Fibroblast of skin of scalp (primary cell): ENCODE data around the gene BTBD18. TPM values are rescaled to one million over a fixed set of nuclear protein-coding genes. Genes with fewer than 3 reads are reported as not detected.

Source experiments
- DNase-seq: peaks from one replicate; pipeline ENCODE4 v3.0.0-alpha.2; 2013
- polyA plus RNA-seq, 2 experiments: library from polyadenylated mRNA; unstranded; fragments of 120-200 nt; gene quantifications; one replicate each; pipeline ENCODE4 v1.2.1, GENCODE V29; 2013; ENCODE audit not compliant: insufficient read length in 2 of 2

The BTBD18 gene
- not detected for polyA plus RNA-seq (2013, experiment 1 of 2; ENCODE audit: insufficient read length)
- not detected for polyA plus RNA-seq (2013, experiment 2 of 2; ENCODE audit: insufficient read length)

- peak; percentile 56 for DNase-seq
These were observed at the start of gene BTBD18 for GRCh38 chr11:57751676-57752253. TSS of gene BTBD18 (minus strand) at chr11:57751819. CDS start at chr11:57751188, 631 bp downstream.

GRCh38 chr11:57801183-57801485 lies 49.5 kb upstream of the BTBD18 start:
- no peak for DNase-seq

DNA sequence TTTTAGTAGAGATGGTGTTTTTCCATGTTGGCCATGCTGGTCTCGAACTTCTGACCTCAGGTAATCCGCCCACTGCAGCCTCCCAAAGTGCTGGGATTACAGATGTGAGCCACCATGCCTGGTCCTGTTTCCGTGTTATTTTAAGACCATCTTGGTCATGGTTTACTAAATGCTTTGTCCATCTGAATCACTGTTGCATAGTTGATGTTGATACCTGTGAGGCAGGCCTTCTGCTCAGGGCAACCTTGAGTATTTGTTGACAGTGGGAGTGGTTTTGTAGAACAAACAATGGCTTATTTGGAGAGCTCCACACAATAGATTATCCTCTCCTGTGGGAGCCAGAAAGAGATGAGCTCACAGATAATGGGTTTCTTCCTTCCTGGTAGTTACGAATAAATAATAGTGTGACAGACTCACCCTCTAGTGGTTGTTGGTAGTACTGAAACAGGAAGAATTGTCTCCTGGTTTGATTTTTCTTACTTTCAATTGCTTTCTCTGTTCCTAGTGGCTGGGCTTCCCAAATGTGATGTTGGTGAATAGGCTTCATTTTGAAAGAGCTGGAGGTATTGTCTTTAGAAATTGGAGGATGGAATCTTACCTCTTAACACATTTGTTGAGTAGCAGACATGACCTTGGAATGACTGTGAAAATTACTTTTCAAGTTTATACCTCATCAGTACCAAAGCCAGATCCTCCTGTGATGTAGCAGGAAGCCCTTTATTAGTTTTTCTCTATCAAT lies 49.0 kb upstream of the BTBD18 start:
- peak; percentile 69 for DNase-seq

DNA sequence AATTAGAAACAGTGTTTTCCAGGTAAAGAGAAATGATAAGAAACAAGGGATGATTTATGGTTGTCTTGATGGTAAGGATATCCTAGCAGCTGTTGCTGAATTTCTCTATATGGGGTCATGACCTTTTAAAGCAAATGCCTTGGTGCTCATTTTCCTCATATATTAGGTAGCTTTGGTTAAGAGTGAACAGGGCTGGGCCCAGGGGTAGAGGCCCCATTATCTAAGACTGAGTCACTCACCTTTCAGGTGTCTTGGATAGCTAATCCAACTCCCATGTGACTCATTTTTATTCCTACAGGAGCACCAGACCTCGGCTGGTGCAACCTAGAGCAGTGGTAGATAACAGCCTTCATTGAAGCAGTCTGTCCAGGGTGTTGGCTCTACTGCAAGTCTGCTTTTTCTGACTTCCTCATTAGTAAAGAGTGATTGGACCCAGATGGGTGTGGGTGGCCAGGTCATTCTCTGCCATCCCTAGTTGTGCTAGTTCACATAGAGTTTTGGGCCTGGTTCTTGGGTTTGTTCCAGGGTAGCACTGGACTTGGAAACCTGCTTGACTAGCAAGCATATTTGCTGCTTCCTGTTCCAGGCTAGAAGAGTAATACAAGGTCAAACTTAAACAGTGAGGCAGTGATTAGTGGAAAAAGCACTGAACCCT lies 47.4 kb upstream of the BTBD18 start:
- no peak for DNase-seq

- no peak for DNase-seq
These were observed 41.9 kb upstream of the BTBD18 start for GRCh38 chr11:57793351-57794115.

- DNase-seq: no peak
These were observed 41.3 kb upstream of the BTBD18 start for GRCh38 chr11:57792870-57793269.

- peak; percentile 27 for DNase-seq
These were observed 40.5 kb upstream of the BTBD18 start for GRCh38 chr11:57792060-57792541.

DNA sequence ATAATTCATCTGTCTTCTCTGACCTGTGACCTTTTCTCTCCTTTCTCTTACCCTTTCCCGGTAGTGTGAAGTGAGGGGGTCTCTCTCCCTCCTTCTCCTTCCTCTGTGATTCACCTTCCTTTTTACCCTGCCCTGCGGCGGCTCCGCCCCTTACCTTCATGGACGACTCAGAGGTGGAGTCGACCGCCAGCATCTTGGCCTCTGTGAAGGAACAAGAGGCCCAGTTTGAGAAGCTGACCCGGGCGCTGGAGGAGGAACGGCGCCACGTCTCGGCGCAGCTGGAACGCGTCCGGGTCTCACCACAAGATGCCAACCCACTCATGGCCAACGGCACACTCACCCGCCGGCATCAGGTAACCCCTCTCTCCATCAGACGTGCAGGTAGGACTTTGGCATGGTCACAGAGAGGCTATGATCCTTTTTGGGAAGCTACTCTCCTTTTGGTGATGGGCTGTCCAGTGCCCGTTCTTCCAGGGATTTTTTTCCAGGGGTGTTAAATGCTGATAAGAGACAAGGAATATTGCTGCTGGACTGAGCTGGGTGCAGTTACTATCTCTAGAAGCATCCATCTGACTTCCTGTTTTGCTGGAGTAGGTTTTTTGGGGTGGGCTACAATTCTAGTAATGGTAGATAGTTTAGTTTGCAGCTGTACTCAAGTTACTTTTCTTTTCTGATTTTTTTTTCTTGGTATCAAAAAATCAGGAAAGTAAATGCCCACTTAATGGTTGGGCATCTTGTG lies 39.9 kb upstream of the BTBD18 start:
- no peak for DNase-seq

- no peak for DNase-seq
These were observed 37.1 kb upstream of the BTBD18 start for GRCh38 chr11:57788703-57789088.

- peak; percentile 28 for DNase-seq
These were observed 36.5 kb upstream of the BTBD18 start for GRCh38 chr11:57787920-57788702.

DNA sequence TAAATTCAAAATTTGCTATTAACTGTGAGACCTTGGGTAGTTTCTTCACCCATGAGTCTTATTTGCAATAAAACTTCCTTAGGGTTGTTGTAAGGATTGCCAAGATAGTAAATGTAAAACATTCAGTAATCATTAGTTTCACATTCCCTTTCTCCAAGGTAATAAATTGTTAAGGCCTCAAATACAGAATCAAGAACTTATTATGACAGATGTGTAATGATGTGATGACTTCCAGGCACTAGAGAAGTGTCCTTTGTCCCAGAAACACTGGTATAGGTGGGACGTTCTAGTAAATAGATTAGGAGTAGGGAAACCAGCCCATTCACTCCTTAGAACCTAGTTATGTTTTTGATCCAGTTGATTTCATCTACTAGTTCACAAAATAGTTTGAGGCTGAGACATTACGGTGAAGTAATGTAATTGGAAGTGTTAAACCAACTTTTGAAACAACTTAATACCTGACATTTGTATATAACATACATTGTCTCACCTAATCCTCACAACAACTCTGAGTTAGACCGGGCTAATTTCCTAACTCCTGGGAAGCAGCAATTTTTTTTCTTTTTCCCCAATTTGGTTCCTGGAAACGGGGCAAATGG lies 35.5 kb upstream of the BTBD18 start:
- no peak for DNase-seq

DNA sequence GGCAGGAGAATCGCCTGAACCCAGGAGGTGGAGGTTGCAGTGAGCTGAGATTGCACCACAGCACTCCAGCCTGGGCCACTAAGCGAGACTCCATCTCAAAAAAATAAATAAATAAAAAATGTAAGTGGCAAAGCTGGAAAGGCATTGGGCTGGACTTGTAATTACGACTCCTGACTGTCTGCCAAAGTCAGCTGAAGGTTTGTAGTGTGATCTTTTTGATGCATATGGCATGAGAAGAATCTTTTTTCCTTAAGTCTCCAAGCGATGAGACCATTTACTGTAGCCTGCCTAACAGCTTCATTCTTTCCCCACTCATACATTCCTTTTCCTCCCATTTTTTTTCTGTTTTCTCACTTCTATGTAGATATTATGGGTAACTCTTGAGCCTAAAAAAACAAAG lies 34.8 kb upstream of the BTBD18 start:
- DNase-seq: peak; percentile 69

- DNase-seq: no peak
These were observed 33.5 kb upstream of the BTBD18 start for GRCh38 chr11:57785072-57785471.

- no peak for DNase-seq
These were observed 29.9 kb upstream of the BTBD18 start for GRCh38 chr11:57781529-57781943.

DNA sequence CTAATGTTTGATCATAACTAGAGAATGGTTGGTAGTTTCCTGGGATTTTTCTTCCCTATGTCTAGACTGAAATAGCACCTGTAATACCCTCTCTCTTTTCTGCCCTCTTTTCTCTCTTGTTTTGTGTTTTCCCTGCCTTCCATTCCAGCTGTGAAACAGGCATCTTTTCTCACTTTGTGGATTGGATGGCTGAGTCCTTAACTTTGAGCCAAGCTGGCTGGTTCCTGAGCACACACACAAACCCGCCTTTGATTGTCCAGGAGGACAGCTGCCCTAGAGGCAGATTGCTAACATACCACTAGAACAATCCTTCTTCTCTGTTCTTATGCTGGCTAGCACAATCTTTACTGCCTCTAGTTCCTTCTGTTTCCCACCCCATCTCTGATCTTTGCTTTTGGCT lies 27.7 kb upstream of the BTBD18 start:
- peak; percentile 34 for DNase-seq

DNA sequence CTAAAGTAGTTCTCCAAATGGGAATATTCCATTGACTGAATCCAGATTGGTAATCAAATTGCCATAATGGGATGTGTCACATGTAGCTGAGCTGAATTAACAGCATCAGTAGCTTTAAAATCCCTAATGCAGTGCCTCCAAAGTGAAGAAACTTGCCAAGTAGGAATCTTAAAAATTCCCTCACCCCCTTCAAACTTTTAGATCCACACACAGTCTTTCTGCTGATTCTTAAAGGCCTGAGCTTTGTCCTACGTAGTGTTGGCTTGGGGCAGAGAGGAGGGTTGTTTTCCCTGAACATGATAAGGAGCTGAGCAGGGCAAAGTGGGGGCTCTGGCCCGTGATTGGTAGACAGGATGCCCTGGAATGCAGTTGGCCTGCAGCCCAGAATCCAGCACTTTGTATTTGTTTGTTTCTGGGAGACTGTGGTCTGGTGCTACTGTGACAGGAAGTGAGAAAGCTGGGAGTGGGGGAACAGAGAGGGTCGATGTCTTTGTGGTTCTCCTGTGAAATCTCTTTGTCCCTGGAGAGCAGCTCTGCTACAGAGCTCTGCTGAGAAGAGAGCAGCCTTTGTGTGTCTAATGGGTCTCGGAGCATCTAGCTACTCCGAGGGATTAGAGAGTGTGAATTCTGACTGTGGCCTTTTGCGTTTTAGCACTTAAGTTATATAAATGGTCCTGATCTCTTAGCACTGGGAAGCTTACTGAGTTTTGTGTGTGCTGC lies 26.9 kb upstream of the BTBD18 start:
- peak; percentile 99 for DNase-seq

- DNase-seq: no peak
These were observed 26.3 kb upstream of the BTBD18 start for GRCh38 chr11:57777969-57778317.

GRCh38 chr11:57776577-57777210 lies 25.1 kb upstream of the BTBD18 start:
- no peak for DNase-seq

- DNase-seq: peak; percentile 88
These were observed 24.5 kb upstream of the BTBD18 start for GRCh38 chr11:57776031-57776521.

GRCh38 chr11:57775491-57775890 lies 23.9 kb upstream of the BTBD18 start:
- peak; percentile 15 for DNase-seq
